Epithelial cell of esophagus (primary cell): ENCODE data around the gene C17orf100.
"Not testable (repeated sequence)": the region's sequence is repeated elsewhere in the genome, so short reads cannot be mapped to it uniquely, and the experiment has no call there.

ENCODE experiments used
- DNase-seq: peaks from one replicate; pipeline ENCODE4 v3.0.0; 2010; ENCODE audit warnings: low read depth
- H3K4me3 ChIP-seq: 2 replicates; pipeline ENCODE4 v1.5.1; 2011; ENCODE audit warnings: mild to moderate bottlenecking, low read length, control low read depth
- TF ChIP-seq, protein P1 (sequence below): IDR thresholded peaks from 2 replicates; pipeline ENCODE4 v1.5.1; 2011; ENCODE audit warnings: low read depth, mild to moderate bottlenecking, low read length, control low read depth, inconsistent platforms; ENCODE audit not compliant: insufficient read depth; ENCODE audit errors: missing control alignments

Gene C17orf100

DNA sequence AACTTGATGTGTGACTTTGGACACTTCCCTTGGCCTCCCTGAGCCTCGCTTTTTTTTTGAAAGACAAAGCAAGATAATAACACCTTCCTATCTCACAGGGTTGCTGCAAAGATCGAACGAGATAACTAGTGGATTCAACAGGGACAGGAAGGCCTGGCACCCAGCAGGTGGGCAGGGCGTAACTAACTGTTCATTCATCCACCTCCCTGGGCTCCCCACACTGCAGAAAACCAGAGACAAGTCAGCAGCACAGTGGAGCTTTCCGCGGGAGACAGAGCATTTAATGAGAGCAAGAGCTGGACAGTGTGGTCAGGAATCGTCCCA is 32.9 kb downstream of the C17orf100 start:
- DNase-seq: no peak
- TF ChIP-seq, protein P1, sequence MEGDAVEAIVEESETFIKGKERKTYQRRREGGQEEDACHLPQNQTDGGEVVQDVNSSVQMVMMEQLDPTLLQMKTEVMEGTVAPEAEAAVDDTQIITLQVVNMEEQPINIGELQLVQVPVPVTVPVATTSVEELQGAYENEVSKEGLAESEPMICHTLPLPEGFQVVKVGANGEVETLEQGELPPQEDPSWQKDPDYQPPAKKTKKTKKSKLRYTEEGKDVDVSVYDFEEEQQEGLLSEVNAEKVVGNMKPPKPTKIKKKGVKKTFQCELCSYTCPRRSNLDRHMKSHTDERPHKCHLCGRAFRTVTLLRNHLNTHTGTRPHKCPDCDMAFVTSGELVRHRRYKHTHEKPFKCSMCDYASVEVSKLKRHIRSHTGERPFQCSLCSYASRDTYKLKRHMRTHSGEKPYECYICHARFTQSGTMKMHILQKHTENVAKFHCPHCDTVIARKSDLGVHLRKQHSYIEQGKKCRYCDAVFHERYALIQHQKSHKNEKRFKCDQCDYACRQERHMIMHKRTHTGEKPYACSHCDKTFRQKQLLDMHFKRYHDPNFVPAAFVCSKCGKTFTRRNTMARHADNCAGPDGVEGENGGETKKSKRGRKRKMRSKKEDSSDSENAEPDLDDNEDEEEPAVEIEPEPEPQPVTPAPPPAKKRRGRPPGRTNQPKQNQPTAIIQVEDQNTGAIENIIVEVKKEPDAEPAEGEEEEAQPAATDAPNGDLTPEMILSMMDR: no peak
- H3K4me3 ChIP-seq: no peak overlapping the region

DNA sequence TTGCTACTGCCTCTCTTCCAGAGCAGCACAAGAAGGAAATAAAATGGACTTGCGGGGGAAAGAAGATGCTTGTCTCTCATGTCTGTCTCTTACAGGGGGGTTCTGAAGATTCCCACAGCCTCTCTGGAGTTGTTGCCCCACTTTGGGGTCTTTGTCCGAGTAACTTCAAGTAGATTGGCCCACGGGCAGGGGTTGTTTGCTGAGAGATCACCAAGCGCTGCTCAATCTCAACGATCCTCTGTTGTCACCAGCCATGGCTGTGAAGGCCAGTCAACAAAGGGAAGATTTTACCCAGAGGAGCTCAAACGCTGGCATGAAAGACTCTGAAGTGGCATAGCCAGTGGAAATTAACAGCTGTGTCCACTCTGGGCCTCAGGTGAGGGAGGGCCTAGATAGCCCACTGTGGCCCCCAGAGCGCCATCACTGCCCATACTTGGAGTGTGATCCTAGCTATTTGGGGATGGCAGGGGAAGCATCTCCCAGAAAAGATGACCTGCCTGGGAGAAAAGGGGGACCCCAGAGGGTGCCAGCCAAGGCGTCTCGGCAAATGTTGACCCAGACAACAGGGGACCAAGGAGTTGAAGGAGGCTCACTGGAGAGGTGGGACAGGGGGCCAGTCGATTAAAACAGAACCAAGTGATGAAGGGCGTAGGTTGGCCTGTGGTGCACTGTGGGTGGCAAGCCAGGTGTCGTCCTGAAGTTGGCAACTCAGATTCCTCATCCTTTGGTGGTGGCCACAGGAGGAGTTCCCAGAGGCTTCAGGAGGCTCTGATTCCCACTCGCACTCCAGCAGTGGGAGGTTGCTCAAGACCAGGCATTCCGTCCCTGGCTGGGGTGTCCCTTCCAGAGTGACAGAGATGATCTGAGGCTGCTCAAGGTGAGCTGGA is 33.6 kb downstream of the C17orf100 start:
- no peak for DNase-seq

GRCh38 chr17:6686026-6686425 is 34.5 kb downstream of the C17orf100 start:
- H3K4me3 ChIP-seq: no peak overlapping the region
- DNase-seq: no peak
- TF ChIP-seq, protein P1: no peak

More for the DNA sequence above, 33.6 kb downstream of the C17orf100 start:
- H3K4me3 ChIP-seq: no peak overlapping the region
- TF ChIP-seq, protein P1: no peak

- no peak overlapping the region for H3K4me3 ChIP-seq
- DNase-seq: no peak
- TF ChIP-seq, protein P1: no peak
These were observed 37.4 kb downstream of the C17orf100 start for GRCh38 chr17:6688944-6689343.

- TF ChIP-seq, protein P1: no peak
- H3K4me3 ChIP-seq: no peak overlapping the region
- no peak for DNase-seq
These were observed 39.1 kb downstream of the C17orf100 start for GRCh38 chr17:6690641-6691040.

DNA sequence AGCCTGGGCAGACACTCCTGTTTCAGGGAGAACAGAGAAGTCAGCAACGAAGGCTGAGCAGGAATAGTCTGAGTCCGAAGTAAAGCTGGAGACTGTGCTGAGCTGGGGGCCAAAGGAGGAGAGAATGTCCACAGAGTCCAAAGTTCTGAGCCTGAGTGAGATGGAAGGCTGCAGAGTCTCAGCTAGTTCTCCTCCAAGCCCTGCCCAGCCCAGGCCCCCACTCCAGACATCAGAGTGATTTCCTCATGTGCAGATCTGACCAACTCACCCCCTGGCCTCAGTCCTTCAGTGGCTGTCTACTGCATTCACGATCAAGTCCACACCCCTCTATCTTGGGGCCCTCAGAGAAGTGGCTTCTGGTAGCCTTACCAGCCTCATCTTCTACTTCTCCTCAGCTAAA is 40.0 kb downstream of the C17orf100 start:
- no peak for DNase-seq
- no peak overlapping the region for H3K4me3 ChIP-seq
- TF ChIP-seq, protein P1: no peak

DNA sequence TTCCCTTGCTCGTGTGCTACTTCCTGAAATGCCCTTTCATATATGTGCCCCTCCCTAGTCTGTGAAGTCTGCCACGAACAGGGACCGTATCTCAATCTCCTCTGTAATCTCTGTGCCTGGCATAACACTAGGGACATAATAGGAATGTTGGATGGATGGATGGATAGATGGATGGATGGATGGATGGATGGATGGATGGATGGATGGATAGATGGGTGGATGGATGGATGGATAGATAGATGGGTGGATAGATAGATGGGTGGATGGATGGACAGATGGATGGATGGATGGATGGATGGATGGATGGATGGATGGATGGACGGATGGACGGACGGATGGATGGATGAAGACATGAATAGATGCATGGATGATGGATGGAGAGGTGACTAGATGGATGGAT is 40.4 kb downstream of the C17orf100 start:
- DNase-seq, H3K4me3 ChIP-seq: not testable (repeated sequence)
